GM12865 (cell line): Measurements from ENCODE around the gene RAX.

Source experiments
- DNase-seq: peaks from one replicate; pipeline ENCODE4 v3.0.0; 2010; ENCODE audit warnings: low read depth
- H3K4me3 ChIP-seq: 2 replicates; pipeline ENCODE4 v1.5.1; 2011; ENCODE audit warnings: mild to moderate bottlenecking, low read depth, low read length, control low read depth
- TF ChIP-seq, protein P1 (sequence below): IDR thresholded peaks from 2 replicates; pipeline ENCODE4 v1.5.1; 2011; ENCODE audit warnings: low read length, control low read depth, low read depth, inconsistent platforms; ENCODE audit not compliant: insufficient read depth; ENCODE audit errors: missing control alignments

RAX gene

DNA sequence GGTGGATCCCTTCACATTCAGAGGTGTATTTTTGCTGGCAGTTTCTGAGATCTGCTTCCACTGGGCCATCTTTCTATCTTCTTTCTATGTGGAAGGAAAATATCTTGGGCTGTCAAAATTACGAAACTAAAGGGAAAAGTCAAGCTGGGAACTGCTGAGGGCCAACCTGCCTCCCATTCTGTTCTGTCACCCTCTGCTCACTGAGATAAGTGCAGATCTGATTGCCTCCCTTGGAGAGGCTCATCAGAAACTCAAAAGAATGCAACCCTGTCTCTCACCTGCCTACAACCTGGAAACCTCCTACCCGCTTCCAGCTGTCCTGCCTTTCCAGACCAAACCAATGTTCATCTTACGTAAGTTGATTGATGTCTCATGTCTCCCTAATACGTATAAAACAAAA is 26.5 kb downstream of the RAX start:
- no peak overlapping the region for H3K4me3 ChIP-seq
- TF ChIP-seq, protein P1, sequence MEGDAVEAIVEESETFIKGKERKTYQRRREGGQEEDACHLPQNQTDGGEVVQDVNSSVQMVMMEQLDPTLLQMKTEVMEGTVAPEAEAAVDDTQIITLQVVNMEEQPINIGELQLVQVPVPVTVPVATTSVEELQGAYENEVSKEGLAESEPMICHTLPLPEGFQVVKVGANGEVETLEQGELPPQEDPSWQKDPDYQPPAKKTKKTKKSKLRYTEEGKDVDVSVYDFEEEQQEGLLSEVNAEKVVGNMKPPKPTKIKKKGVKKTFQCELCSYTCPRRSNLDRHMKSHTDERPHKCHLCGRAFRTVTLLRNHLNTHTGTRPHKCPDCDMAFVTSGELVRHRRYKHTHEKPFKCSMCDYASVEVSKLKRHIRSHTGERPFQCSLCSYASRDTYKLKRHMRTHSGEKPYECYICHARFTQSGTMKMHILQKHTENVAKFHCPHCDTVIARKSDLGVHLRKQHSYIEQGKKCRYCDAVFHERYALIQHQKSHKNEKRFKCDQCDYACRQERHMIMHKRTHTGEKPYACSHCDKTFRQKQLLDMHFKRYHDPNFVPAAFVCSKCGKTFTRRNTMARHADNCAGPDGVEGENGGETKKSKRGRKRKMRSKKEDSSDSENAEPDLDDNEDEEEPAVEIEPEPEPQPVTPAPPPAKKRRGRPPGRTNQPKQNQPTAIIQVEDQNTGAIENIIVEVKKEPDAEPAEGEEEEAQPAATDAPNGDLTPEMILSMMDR: no peak
- DNase-seq: no peak

DNA sequence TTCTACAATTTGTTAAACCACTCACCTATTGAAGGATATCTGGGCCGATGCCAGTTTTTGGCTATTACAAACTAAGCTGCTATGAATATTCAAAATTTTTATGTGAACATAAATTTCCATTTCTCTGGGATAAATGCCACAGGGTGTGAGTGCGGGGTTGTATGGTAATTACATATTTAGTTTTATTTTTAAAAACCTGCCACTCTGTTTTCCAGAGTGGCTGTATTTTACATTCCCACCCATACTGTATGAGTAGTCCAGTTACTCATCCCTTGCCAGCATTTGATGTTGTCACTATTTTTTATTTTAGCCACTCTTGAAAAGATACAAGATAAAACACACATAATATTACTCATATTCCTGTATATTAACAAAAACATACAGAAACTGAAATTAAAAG is 30.3 kb downstream of the RAX start:
- no peak for DNase-seq
- H3K4me3 ChIP-seq: no peak overlapping the region
- TF ChIP-seq, protein P1: no peak

DNA sequence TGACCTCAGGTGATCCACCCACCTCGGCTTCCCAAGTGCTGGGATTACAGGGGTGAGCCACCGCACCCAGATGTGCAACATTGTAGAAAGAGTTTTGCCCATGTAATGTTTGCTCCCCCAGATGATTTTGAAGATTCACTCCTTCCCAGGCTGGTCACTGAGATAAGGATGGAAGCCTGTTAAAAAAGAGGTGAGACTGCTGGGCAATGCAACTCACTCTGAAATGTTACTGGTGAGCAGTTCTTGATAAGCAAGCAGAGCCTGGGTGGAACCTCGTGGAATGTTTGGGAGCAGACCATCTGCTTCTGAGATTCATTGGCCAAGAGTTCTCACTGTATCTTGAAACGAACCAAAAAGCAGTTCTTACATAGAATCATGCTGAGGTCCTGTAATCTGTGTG is 33.6 kb downstream of the RAX start:
- DNase-seq: no peak
- H3K4me3 ChIP-seq: no peak overlapping the region
- TF ChIP-seq, protein P1: no peak

DNA sequence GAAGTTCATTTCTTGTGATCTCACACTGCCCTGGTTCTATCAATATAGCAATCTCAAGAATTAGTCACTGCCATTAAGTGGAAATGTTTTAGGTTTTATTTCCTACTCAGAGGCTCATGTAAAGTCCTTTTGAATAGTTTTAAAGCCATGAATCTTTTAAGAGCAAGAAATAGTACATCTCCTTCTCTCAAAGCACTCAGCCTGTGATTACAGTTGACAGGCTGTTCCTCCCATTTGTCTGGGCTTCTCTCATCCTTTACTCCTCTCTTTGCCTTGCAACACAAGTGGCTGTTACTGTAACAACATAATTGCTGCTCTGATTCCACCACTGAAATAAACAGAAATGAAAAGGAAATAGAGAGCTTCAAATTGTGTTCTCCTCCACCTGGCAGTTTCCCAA is 34.9 kb downstream of the RAX start:
- H3K4me3 ChIP-seq: no peak overlapping the region
- TF ChIP-seq, protein P1: no peak
- no peak for DNase-seq

DNA sequence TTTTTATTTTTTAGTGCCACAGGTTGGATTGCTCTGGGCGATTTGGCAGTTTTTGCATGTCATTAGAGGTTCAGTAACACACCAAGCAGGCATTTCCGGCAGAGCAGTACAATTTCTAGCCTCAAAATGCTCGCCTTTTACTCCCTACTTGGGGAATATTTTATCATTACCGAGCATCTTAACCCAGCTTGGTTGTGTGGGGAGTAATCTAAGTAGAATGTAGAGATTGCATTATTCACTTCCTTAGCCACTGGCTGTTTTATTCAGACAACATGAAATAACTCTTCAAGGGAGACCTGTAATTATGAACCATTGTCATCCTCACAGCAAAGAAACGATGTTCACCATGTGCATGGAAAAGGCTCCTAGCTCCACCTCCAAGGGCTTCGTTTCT is 40.2 kb downstream of the RAX start:
- DNase-seq: no peak
- TF ChIP-seq, protein P1: no peak
- H3K4me3 ChIP-seq: no peak overlapping the region

DNA sequence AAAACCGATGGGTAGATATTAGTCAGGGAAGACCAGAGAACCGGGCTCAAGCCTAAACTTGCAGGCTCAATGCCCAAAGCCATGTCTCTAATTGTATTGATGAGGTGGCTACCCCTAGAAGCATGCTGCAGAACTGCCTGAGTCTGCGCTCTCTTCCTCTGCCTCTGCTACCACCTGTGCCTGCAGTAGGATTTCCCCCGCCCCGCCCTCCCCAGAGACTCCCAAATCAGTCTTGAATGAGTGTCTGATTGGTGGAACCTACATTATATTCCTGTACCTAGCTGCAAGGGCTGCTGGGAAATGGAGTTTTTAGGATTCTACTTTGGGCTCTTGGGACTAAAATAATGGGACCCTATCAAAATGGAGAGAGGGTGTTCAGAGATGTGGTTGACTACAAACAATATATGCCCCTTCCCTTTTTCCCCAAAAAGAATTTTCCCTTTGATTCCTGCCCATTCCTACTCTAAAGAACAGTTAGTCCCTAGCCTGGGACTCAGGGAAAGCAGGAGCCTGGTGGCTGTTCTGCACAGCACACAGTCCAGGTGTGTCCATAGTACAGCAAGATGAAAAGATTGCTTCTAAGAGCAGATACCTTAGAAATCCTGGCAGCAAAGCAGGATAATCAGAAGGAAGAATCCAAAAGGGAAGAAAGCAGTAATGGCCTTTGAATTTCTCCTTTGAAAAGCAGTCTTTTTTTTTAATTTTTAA is 40.8 kb downstream of the RAX start:
- no peak overlapping the region for H3K4me3 ChIP-seq
- TF ChIP-seq, protein P1: no peak
- no peak for DNase-seq

DNA sequence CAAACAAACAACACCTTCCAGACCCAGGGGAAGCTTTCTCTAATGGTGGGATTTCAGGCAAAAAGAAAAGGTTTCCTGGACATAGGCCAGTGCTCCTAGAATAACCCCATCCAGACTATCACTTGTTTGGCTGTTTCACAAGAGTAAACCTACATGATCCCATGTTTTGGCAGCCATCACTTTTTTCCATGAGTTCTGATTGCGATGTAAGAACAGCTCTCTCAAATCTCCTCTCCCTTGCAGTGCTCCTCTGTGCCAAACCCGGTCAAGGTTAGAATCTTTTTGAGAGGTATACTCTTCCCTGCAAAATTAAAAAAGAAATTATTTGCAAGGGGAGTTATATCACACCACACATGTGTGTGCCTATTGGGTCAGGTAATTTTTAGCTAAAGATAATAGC is 41.4 kb downstream of the RAX start:
- TF ChIP-seq, protein P1: no peak
- DNase-seq: no peak
- no peak overlapping the region for H3K4me3 ChIP-seq
